Measurements from ENCODE around the gene CFAP161. TPM values are rescaled to one million over a fixed set of nuclear protein-coding genes. Genes with fewer than 3 reads are reported as not detected.

CFAP161 gene, protein sequence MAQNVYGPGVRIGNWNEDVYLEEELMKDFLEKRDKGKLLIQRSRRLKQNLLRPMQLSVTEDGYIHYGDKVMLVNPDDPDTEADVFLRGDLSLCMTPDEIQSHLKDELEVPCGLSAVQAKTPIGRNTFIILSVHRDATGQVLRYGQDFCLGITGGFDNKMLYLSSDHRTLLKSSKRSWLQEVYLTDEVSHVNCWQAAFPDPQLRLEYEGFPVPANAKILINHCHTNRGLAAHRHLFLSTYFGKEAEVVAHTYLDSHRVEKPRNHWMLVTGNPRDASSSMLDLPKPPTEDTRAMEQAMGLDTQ
- 0.25 TPM for total RNA-seq (2013)
- polyA plus RNA-seq (not detected), polyA minus RNA-seq (not detected in 2 replicates), total RNA-seq (0.07 to 1.2 (median 0.42) reads per million in 11 experiments)

DNA sequence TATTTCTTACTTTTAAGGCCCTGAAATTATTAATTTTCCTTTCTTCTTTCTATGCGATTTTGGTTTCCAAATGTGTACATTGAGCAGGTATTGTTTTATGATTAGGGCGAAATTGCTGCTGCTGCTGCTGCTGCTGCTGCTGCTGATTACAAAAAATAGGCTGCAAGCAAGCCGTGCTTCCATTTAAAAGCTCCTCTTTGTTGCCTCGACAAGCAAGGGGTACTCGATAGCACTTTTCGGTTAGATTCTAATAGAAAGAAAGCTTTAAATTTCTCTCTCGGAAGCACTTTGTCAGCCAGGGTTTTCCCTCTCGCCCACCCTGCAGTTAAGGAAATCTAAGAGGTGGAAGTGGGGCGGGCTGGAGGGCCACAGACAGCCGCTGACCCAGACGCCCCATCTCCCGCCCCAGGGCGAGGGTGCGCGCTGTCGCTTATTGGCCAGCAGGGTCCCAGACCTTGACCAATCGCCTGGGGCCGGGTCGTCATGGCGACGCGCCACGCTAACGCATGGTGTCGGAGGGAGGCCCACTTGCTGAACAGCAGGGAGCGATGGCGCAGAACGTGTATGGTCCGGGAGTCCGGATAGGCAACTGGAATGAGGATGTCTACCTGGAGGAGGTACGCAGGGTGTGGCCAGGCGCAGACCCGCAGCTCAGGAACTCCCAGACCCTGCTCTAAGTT, at the start of gene CFAP161:
CFAP161 (plus strand) TSS at position 489 of the 680 bp plus-strand sequence; CDS start at position 549, 60 bp downstream.
- H3K4me1 ChIP-seq (ENCODE audit: control insufficient read depth in 1 of 2, insufficient read depth in 2 of 2, low read length in 2 of 2) = peaks cover 0 to 5% of the 10 kb centered on the region in 2 donors
- no peak within 1 kb of the TSS for H3K9ac ChIP-seq (ENCODE audit: insufficient read depth, low read length, poor library complexity, severe bottlenecking)
- no peak within 1 kb of the TSS for H3K27ac Mint-ChIP-seq

DNA sequence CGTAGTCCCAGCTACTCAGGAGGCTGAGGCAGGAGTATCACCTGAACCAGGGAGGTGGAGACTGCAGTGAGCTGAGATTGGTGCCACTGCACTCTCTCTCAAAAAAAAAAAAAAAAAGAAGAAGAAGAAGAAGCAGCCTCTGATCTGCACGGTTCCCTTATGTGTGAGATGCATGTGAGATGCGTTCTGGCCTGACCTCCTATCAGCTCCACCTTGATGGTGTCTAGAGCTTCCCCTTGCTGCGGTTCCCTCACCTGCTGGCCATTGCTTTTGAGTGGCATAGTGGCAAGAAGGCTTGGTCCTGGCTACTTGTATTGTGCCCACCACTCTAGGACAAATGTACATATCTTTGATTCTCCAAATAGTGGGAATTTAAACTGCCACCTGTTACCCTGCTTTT, 49.4 kb upstream of the CFAP161 start:
- Mint-ChIP-seq H3K4me1 (no peaks in the 10 kb centered on the region), H3K4me3 (no peak overlapping the region), H3K27me3 (ENCODE audit: low read depth in 3 of 3) (peaks cover 5 to 9% (median 6%) of the 10 kb centered on the region in 3 donors), H3K9me3 (peaks cover 0 to 2% (median 0%) of the 10 kb centered on the region in 7 donors), H3K27ac (no peak overlapping the region), H3K36me3 (no peaks in the 10 kb centered on the region)
- Histone ChIP-seq H2AFZ (ENCODE audit: insufficient read depth, low read depth, low read length, poor library complexity, severe bottlenecking) (no peak overlapping the region), H3K79me2 (ENCODE audit: insufficient read depth, low read length) (no peaks in the 10 kb centered on the region), H3K4me3 (replicated peaks in 1 of 3; ENCODE audit: low read depth in 2 of 3, low read length in 3 of 3) (no peak overlapping the region), H3K9me3 (replicated peaks in 1 of 2; ENCODE audit: control insufficient read depth in 1 of 2, insufficient read depth in 1 of 2, low read length in 2 of 2) (no peaks in the 10 kb centered on the region), H3K27ac (ENCODE audit: low read depth in 1 of 2, low read length in 2 of 2) (no peak overlapping the region), H3K36me3 (replicated peaks in 1 of 2; ENCODE audit: control insufficient read depth in 1 of 2, insufficient read depth in 2 of 2, low read length in 2 of 2) (no peaks in the 10 kb centered on the region), H3K4me1 (ENCODE audit: control insufficient read depth in 1 of 2, insufficient read depth in 2 of 2, low read length in 2 of 2) (no peaks in the 10 kb centered on the region), H3K4me2 (replicated peaks; ENCODE audit: extremely low read depth, low read length, poor library complexity, severe bottlenecking) (no peak overlapping the region), H3K9ac (ENCODE audit: insufficient read depth, low read length, poor library complexity, severe bottlenecking) (no peak overlapping the region), H3K27me3 (ENCODE audit: control insufficient read depth in 2 of 2, insufficient read depth in 2 of 2, low read length in 2 of 2) (no peaks in the 10 kb centered on the region), H4K20me1 (ENCODE audit: insufficient read depth, low read length) (no peaks in the 10 kb centered on the region)
- intact Hi-C loops (cut with micrococcal nuclease) = no loop called here
- no peak for DNase-seq
- WGBS (ENCODE audit: insufficient coverage) = no CpG with 5 or more reads among the region's 4 CpGs
- TF ChIP-seq, protein P1, sequence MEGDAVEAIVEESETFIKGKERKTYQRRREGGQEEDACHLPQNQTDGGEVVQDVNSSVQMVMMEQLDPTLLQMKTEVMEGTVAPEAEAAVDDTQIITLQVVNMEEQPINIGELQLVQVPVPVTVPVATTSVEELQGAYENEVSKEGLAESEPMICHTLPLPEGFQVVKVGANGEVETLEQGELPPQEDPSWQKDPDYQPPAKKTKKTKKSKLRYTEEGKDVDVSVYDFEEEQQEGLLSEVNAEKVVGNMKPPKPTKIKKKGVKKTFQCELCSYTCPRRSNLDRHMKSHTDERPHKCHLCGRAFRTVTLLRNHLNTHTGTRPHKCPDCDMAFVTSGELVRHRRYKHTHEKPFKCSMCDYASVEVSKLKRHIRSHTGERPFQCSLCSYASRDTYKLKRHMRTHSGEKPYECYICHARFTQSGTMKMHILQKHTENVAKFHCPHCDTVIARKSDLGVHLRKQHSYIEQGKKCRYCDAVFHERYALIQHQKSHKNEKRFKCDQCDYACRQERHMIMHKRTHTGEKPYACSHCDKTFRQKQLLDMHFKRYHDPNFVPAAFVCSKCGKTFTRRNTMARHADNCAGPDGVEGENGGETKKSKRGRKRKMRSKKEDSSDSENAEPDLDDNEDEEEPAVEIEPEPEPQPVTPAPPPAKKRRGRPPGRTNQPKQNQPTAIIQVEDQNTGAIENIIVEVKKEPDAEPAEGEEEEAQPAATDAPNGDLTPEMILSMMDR (IDR thresholded peaks at IDR 0.05) = no peak

More for the DNA sequence above, at the start of gene CFAP161:
- Histone ChIP-seq H2AFZ (ENCODE audit: insufficient read depth, low read depth, low read length, poor library complexity, severe bottlenecking) (peak within 1 kb of the TSS; percentile 13), H3K27ac (ENCODE audit: low read depth in 1 of 2, low read length in 2 of 2) (no peak within 1 kb of the TSS), H3K9me3 (replicated peaks in 1 of 2; ENCODE audit: control insufficient read depth in 1 of 2, insufficient read depth in 1 of 2, low read length in 2 of 2) (no peaks in the 10 kb centered on the region), H3K27me3 (ENCODE audit: control insufficient read depth in 2 of 2, insufficient read depth in 2 of 2, low read length in 2 of 2) (peaks cover 16 to 31% of the 10 kb centered on the region in 2 donors), H3K4me2 (replicated peaks; ENCODE audit: extremely low read depth, low read length, poor library complexity, severe bottlenecking) (peak within 1 kb of the TSS; percentile 57), H4K20me1 (ENCODE audit: insufficient read depth, low read length) (no peaks in the 10 kb centered on the region), H3K4me3 (replicated peaks in 1 of 3; ENCODE audit: low read depth in 2 of 3, low read length in 3 of 3) (peak within 1 kb of the TSS in 1 of 3 experiments; percentile 18), H3K36me3 (replicated peaks in 1 of 2; ENCODE audit: control insufficient read depth in 1 of 2, insufficient read depth in 2 of 2, low read length in 2 of 2) (no peaks in the 10 kb centered on the region), H3K79me2 (ENCODE audit: insufficient read depth, low read length) (no peaks in the 10 kb centered on the region)
- Mint-ChIP-seq H3K4me3 (peak within 1 kb of the TSS; percentile 27 to 83), H3K36me3 (no peaks in the 10 kb centered on the region), H3K4me1 (peaks cover 10% of the 10 kb centered on the region), H3K27me3 (ENCODE audit: low read depth in 3 of 3) (peaks cover 31 to 41% (median 31%) of the 10 kb centered on the region in 3 donors), H3K9me3 (peaks cover 0 to 13% (median 6%) of the 10 kb centered on the region in 7 donors)
- TF ChIP-seq, protein P1 (IDR thresholded peaks at IDR 0.05) = no peak
- peak in 2 of 3 donors; percentile 15 to 32 for DNase-seq
- WGBS (ENCODE audit: insufficient coverage) = 10% methylated on average over 26 of the region's 33 CpGs
- intact Hi-C loops (cut with micrococcal nuclease) = no loop called here
